Measurements from ENCODE around the gene ELP2.

GRCh38 chr18:36176711-36177110, 47.0 kb downstream of the ELP2 start:
- TF ChIP-seq CTCF (IDR thresholded peaks at IDR 0.05) = no peak
- no peak for TF ChIP-seq EP300 (IDR thresholded peaks at IDR 0.05; ENCODE audit: low read depth)
- no peak for TF ChIP-seq POLR2A (IDR thresholded peaks at IDR 0.05)
- TF ChIP-seq POLR2AphosphoS5 (IDR thresholded peaks at IDR 0.05) = no peak
